ENCODE data around the gene LARGE1. TPM values are rescaled to one million over a fixed set of nuclear protein-coding genes. Genes with fewer than 3 reads are reported as not detected.
A peak's percentile ranks its signal among the peaks of the same experiment; 100 is the strongest.

LARGE1 gene
- total and polyA plus RNA-seq, 2 of the 13 experiments (the other 11 are each of a cell fraction or from before 2014, with no cell fraction given) = 8.4 to 11.0 TPM

GRCh38 chr22:33335611-33336279 lies 584.5 kb downstream of the LARGE1 start (continued):
- TF ChIP-seq HINFP (CRISPR knock-in tag; IDR thresholded peaks at IDR 0.05; ENCODE audit: low read depth) (0 out of 2 replicates have a peak, but pooled peaks have one; percentile 29), GABPB1 (CRISPR knock-in tag; IDR thresholded peaks at IDR 0.05) (peak; percentile 24; the same call in 1 of the 2 replicates), ZNF136 (CRISPR knock-in tag; IDR thresholded peaks at IDR 0.05; ENCODE audit: low read depth) (peak; percentile 97), THAP11 (CRISPR knock-in tag; IDR thresholded peaks at IDR 0.05) (peak; percentile 72), ZBTB20 (CRISPR knock-in tag; IDR thresholded peaks at IDR 0.05; ENCODE audit: borderline replicate concordance, low read depth) (peak; percentile 80; the same call in 1 of the 2 replicates), FOXP1 (IDR thresholded peaks at IDR 0.05) (peak; percentile 74), FOXP1 (CRISPR knock-in tag; IDR thresholded peaks at IDR 0.05) (peak; percentile 99), UBTF (CRISPR knock-in tag; IDR thresholded peaks at IDR 0.05) (no peak), ZNF207 (IDR thresholded peaks at IDR 0.05; ENCODE audit: borderline replicate concordance) (no peak), ZNF326 (CRISPR knock-in tag; IDR thresholded peaks at IDR 0.05; ENCODE audit: borderline replicate concordance) (no peak), POLR2G (IDR thresholded peaks at IDR 0.05; ENCODE audit: low read depth, low read length) (peak; percentile 12; the same call in 1 of the 2 replicates), ZNF451 (CRISPR knock-in tag; IDR thresholded peaks at IDR 0.05) (no peak), ZBTB26 (CRISPR knock-in tag; IDR thresholded peaks at IDR 0.05; ENCODE audit: borderline replicate concordance) (no peak), ZNF574 (CRISPR knock-in tag; IDR thresholded peaks at IDR 0.05) (peak; percentile 58), GATAD2A (CRISPR knock-in tag; IDR thresholded peaks at IDR 0.05) (peak; percentile 97), PITX1 (CRISPR knock-in tag; IDR thresholded peaks at IDR 0.05) (peak; percentile 89), ELF1 (CRISPR knock-in tag; IDR thresholded peaks at IDR 0.05) (peak; percentile 12; the same call in 1 of the 2 replicates), ETV5 (CRISPR knock-in tag; IDR thresholded peaks at IDR 0.05; ENCODE audit: borderline replicate concordance) (no peak; the same call in 1 of the 2 replicates), PHF20 (CRISPR knock-in tag; IDR thresholded peaks at IDR 0.05) (no peak), ZBTB25 (CRISPR knock-in tag; IDR thresholded peaks at IDR 0.05) (peak; percentile 60), ZFYVE20 (CRISPR knock-in tag; IDR thresholded peaks at IDR 0.05; ENCODE audit: borderline replicate concordance, low read depth) (no peak), MYC (CRISPR knock-in tag; IDR thresholded peaks at IDR 0.05; ENCODE audit: borderline replicate concordance) (0 out of 2 replicates have a peak, but pooled peaks have one; percentile 26)
